GM23248 (cell line): Measurements from ENCODE around the gene CCDC142. TPM values are rescaled to one million over a fixed set of nuclear protein-coding genes. Genes with fewer than 3 reads are reported as not detected.
A peak's percentile ranks its signal among the peaks of the same experiment; 100 is the strongest.

Source experiments
- DNase-seq: peaks from one replicate; pipeline ENCODE4 v3.0.0-alpha.2; 2015
- H2AFZ ChIP-seq: fragments of 200-600 bp; sonication (generic); 2 replicates; pipeline ENCODE4 v1.6.1; 2016; ENCODE audit warnings: antibody characterized with exemption
- H3F3A ChIP-seq: fragments of 200-600 bp; sonication (generic); 2 replicates; pipeline ENCODE4 v1.6.1; 2016; ENCODE audit warnings: mild to moderate bottlenecking, antibody characterized with exemption, mixed run types; ENCODE audit not compliant: insufficient read depth
- H3K27ac ChIP-seq: fragments of 200-600 bp; sonication (generic); 2 replicates; pipeline ENCODE4 v1.5.1; 2016; ENCODE audit warnings: mild to moderate bottlenecking
- H3K27me3 ChIP-seq: fragments of 200-600 bp; sonication (generic); replicated peaks from 2 replicates; pipeline ENCODE4 v1.6.1; 2016; ENCODE audit warnings: mild to moderate bottlenecking; ENCODE audit not compliant: insufficient read depth
- H3K36me3 ChIP-seq: fragments of 200-600 bp; sonication (generic); 2 replicates; pipeline ENCODE4 v1.6.1; 2016; ENCODE audit warnings: low read depth, mild to moderate bottlenecking
- H3K4me1 ChIP-seq: fragments of 200-600 bp; sonication (generic); 2 replicates; pipeline ENCODE4 v1.6.1; 2016; ENCODE audit warnings: mild to moderate bottlenecking; ENCODE audit not compliant: insufficient read depth
- H3K4me2 ChIP-seq: fragments of 200-600 bp; sonication (generic); one replicate; pipeline ENCODE4 v1.6.1; 2016; ENCODE audit warnings: mild to moderate bottlenecking; ENCODE audit not compliant: unreplicated experiment
- H3K4me3 ChIP-seq: fragments of 200-600 bp; sonication (generic); 2 replicates; pipeline ENCODE4 v1.5.1; 2016; ENCODE audit warnings: mild to moderate bottlenecking
- H3K79me2 ChIP-seq: fragments of 200-600 bp; sonication (generic); 2 replicates; pipeline ENCODE4 v1.6.1; 2016; ENCODE audit warnings: mild to moderate bottlenecking; ENCODE audit not compliant: insufficient read depth
- H3K9ac ChIP-seq: fragments of 200-600 bp; sonication (generic); 2 replicates; pipeline ENCODE4 v1.6.1; 2016; ENCODE audit warnings: mild to moderate bottlenecking
- H3K9me2 ChIP-seq: fragments of 200-600 bp; sonication (generic); 2 replicates; pipeline ENCODE4 v1.6.1; 2016; ENCODE audit warnings: mixed run types, mild to moderate bottlenecking, moderate library complexity; ENCODE audit not compliant: insufficient read depth
- H3K9me3 ChIP-seq: fragments of 200-600 bp; sonication (generic); one replicate; pipeline ENCODE4 v1.6.1; 2017; ENCODE audit warnings: low read depth
- H4K20me1 ChIP-seq: fragments of 200-600 bp; sonication (generic); 2 replicates; pipeline ENCODE4 v1.6.0; 2016; ENCODE audit not compliant: insufficient read depth
- EZH2 ChIP-seq: fragments of 200-600 bp; sonication (generic); IDR thresholded peaks from 2 replicates; pipeline ENCODE4 v1.6.1; 2018; ENCODE audit warnings: antibody characterized with exemption, mild to moderate bottlenecking; ENCODE audit not compliant: insufficient read depth, poor library complexity, severe bottlenecking
- EZH2phosphoT487 ChIP-seq: fragments of 200-600 bp; sonication (generic); IDR thresholded peaks from 2 replicates; pipeline ENCODE4 v1.6.1; 2018; ENCODE audit warnings: antibody characterized with exemption, moderate library complexity, mild to moderate bottlenecking, low read depth; ENCODE audit not compliant: insufficient read depth
- WGBS, 2 experiments: methylation state at CpG; one replicate each; pipeline ENCODE4 v1.1.6; 2015 to 2017; ENCODE audit warnings: low lambda C conversion rate in 2 of 2, low coverage in 1 of 2; ENCODE audit errors: missing lambda C conversion rate in 2 of 2; 5-methylcytosine and 5-hydroxymethylcytosine counted together
- in situ Hi-C: fragments of 300-500 bp; cut with MboI; formaldehyde crosslinking; loops from 2 replicates; pipeline ENCODE4 v1.15.0; 2020
- polyA plus RNA-seq: library from polyadenylated mRNA; unstranded; fragments of >200 nt; fragmentation: Nextera tagmentation; extraction: Ambion mirVana; gene quantifications from 2 replicates; pipeline ENCODE4 v1.2.1, GENCODE V29; 2016
- total RNA-seq: library from RNA; depleted of rRNA; stranded (reverse); fragments of >200 nt; shearing (Covaris generic); gene quantifications from 2 replicates; pipeline ENCODE4 v1.2.3, GENCODE V29; 2014

Gene CCDC142
- total and polyA plus RNA-seq, 2 experiments from 2014 or later: 5.1 to 6.8 TPM

DNA sequence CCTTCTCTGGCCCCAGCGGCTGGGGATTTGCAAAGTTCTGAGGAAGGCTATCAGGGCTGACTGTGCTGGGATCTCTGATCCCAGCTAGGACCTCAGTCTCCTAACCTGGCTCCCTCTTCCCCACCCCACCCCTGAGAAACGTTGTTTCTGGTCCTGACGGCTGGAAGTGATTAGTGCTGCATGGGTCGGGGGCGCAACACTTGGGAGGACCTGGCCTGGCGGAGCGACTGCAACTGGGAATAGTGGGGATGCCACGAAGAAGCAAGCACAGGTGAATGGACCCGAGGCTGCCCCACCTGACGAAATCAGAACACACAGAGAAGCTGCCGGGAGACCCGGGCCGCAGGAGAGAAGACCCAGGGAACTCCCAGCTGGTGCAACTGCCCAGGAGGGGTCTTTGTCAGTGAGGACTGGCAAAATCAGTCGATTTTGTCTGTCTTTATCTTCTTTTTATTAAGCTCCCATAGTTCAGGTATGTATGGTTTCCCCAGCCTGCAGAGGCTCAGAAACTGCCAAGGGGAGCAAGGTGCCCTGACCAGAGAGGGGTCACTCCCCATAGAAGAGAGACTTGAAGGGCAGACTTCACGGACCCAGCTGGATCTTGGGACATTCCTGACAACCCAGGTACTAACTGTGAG lies 17.3 kb upstream of the CCDC142 start:
- no peaks in the 10 kb centered on the region for H3K36me3 ChIP-seq
- 69 to 72% methylated on average over 15 of the region's 15 CpGs for WGBS, 2 experiments
- H3K4me1 ChIP-seq: peaks cover 16% of the 10 kb centered on the region
- H3K9me3 ChIP-seq: no peaks in the 10 kb centered on the region
- H3K27ac ChIP-seq: no peak overlapping the region
- no peak overlapping the region for H2AFZ ChIP-seq
- H3K9ac ChIP-seq: no peak overlapping the region
- in situ Hi-C loops: loop anchor here (5.0 kb wide), 1 partner anchor 87 kb away; no protein-coding TSS in a partner anchor
- TF ChIP-seq EZH2phosphoT487 (no peak), EZH2 (no peak)
- H3F3A ChIP-seq: peaks cover 12% of the 10 kb centered on the region
- H3K4me2 ChIP-seq: no peak overlapping the region
- H3K4me3 ChIP-seq: no peak overlapping the region
- H3K79me2 ChIP-seq: peaks cover 5% of the 10 kb centered on the region; the same call in 1 of the 2 replicates
- no peaks in the 10 kb centered on the region for H3K27me3 ChIP-seq
- DNase-seq: no peak
- no peaks in the 10 kb centered on the region for H3K9me2 ChIP-seq
- no peaks in the 10 kb centered on the region for H4K20me1 ChIP-seq

DNA sequence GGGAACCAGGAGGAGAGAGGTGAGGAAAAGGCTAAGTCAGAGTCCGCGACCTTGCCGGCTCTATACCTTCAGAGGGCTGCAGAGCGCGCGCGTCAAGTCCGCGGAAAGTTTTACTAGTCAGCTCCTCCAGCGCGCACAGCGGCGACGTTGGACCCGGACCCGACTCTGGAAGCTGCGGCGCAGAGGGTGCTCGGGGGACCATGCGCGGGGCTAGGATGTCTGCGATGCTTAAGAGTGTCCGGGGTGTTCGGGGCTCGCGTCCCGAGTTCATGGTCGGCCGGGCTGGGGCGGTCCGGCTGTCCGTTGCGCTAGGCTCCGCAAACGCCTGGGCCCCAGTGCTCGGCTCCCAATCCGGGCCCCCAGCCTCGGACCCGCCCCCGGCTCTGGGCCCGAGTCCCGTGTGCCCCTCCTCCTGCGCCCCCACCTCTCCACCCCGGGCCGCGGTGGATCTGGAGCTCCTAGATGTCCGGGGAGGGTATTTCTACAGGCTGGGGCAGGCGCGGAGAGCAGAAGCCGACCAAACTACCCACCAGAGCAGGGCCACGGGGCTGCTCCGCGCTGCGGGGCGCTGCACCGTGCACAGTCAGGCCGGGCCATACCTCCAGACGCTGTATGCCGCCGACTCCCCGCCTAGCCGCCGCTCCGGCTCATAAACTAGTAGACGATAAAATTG lies 16.6 kb upstream of the CCDC142 start, which contains the start of gene LBX2:
LBX2 (minus strand) TSS at position 337 of the 673 bp plus-strand sequence; CDS start at position 271, 66 bp downstream.
- no peak within 1 kb of the TSS for H3K27ac ChIP-seq
- in situ Hi-C loops: no loop called here
- 11 to 15% methylated on average over 48 to 65 of the region's 65 CpGs for WGBS, 2 experiments
- H3K79me2 ChIP-seq: no peaks in the 10 kb centered on the region
- H3K27me3 ChIP-seq: no peaks in the 10 kb centered on the region
- H4K20me1 ChIP-seq: no peaks in the 10 kb centered on the region
- H3K4me1 ChIP-seq: peaks cover 11% of the 10 kb centered on the region
- H3F3A ChIP-seq: peaks cover 5% of the 10 kb centered on the region; the same call in 1 of the 2 replicates
- H3K9me3 ChIP-seq: no peaks in the 10 kb centered on the region
- peak within 1 kb of the TSS; percentile 96 for H3K4me2 ChIP-seq
- H3K9ac ChIP-seq: 0 out of 2 replicates have a peak within 1 kb of the TSS, but pooled peaks have one; percentile 4
- peak within 1 kb of the TSS; percentile 68 for H2AFZ ChIP-seq
- peak; percentile 63 for DNase-seq
- no peaks in the 10 kb centered on the region for H3K36me3 ChIP-seq
- no peak for TF ChIP-seq EZH2phosphoT487
- TF ChIP-seq EZH2: peak; percentile 8
- no peaks in the 10 kb centered on the region for H3K9me2 ChIP-seq
- H3K4me3 ChIP-seq: peak within 1 kb of the TSS; percentile 68

DNA sequence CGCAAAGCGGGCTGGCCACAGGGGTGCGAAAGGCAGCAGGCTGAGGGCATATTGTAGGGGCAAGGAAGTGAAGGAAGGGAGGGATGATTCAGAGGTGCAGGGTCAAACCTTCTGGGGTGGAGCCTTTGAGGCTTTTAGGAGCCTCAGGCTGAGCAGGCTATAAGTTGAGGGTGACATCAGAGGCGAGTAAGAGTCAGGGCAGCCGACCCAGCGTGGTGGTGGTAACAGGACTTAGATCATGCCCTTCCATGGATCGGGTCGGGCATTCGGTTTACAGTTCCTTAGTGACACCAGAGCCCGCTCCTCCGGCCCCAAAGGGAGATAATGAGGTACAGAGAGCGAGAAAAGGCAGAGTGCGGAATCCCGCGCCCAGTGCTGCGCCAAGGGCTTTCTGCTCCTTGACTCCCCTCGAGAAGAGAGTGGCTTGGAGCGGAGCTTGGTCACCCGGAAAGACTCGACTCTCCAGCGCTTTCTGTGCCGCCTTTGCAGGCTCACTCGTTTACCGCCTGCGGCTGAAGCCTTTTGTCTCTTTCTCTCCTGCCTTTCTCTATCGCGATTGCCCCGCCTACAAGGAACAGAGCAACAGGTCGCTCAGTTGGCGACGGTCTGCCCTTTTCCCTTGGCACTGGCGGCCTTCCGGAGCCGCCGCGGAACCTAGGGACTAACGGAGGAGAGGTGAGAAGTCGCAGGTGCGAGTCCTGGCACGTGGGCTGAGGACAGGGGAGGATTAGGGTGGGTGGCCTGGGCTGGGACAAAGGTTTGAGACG lies 15.9 kb upstream of the CCDC142 start:
- H3K27ac ChIP-seq: no peak overlapping the region
- H3K36me3 ChIP-seq: no peaks in the 10 kb centered on the region; the same call in 1 of the 2 replicates
- in situ Hi-C loops: no loop called here
- H3F3A ChIP-seq: no peaks in the 10 kb centered on the region
- peaks cover 10% of the 10 kb centered on the region for H3K4me1 ChIP-seq
- peak; percentile 63 for DNase-seq
- peak; percentile 40 for TF ChIP-seq EZH2
- 0 out of 2 replicates have a peak, but pooled peaks have one; percentile 25 for TF ChIP-seq EZH2phosphoT487
- H3K4me3 ChIP-seq: peak overlapping the region; percentile 68
- 3% methylated on average over 38 to 41 of the region's 41 CpGs for WGBS, 2 experiments
- no peaks in the 10 kb centered on the region for H4K20me1 ChIP-seq
- no peaks in the 10 kb centered on the region for H3K27me3 ChIP-seq
- H2AFZ ChIP-seq: peak overlapping the region; percentile 68
- no peaks in the 10 kb centered on the region for H3K9me2 ChIP-seq
- H3K9me3 ChIP-seq: no peaks in the 10 kb centered on the region
- H3K4me2 ChIP-seq: peak overlapping the region; percentile 96
- H3K9ac ChIP-seq: 0 out of 2 replicates have a peak overlapping the region, but pooled peaks have one; percentile 4
- no peaks in the 10 kb centered on the region for H3K79me2 ChIP-seq
